ENCODE data around the gene AKR1C4.
"Not testable (repeated sequence)": the region's sequence is repeated elsewhere in the genome, so short reads cannot be mapped to it uniquely, and the experiment has no call there.

The AKR1C4 gene

GRCh38 chr10:5198386-5198785, 1.7 kb downstream of the AKR1C4 start:
- H3K27me3 ChIP-seq (ENCODE audit: low read length), result no peaks in the 10 kb centered on the region
- H3K9me2 ChIP-seq (replicated peaks; ENCODE audit: insufficient read depth, low read length), result no peaks in the 10 kb centered on the region
- H3K9me3 ChIP-seq (ENCODE audit: insufficient read depth, low read length), result no peaks in the 10 kb centered on the region
- no peaks in the 10 kb centered on the region for H3K36me3 ChIP-seq (ENCODE audit: low read length)
- TF ChIP-seq CTCF (IDR thresholded peaks at IDR 0.05; ENCODE audit: insufficient read depth, low read length, poor library complexity, severe bottlenecking), result no peak
- TF ChIP-seq EZH2phosphoT487 (conservative IDR thresholded peaks at IDR 0.05; ENCODE audit: low read length), result no peak
- no peak overlapping the region for H2AFZ ChIP-seq (ENCODE audit: low read depth, low read length, severe bottlenecking)
- no peak overlapping the region for H3K27ac ChIP-seq (ENCODE audit: low read depth, low read length)
- H4K20me1 ChIP-seq (ENCODE audit: low read depth, low read length), result no peaks in the 10 kb centered on the region
- H3K9ac ChIP-seq (ENCODE audit: low read length), result no peak overlapping the region
- H3F3A ChIP-seq (ENCODE audit: insufficient read depth), result no peaks in the 10 kb centered on the region
- H3K4me2 ChIP-seq (ENCODE audit: low read depth, low read length, poor library complexity, severe bottlenecking), result no peak overlapping the region
- no peak overlapping the region for H3K4me3 ChIP-seq (ENCODE audit: insufficient read depth, low read length, poor library complexity, severe bottlenecking)
- no peaks in the 10 kb centered on the region for H3K79me2 ChIP-seq (ENCODE audit: insufficient read depth, low read length)

GRCh38 chr10:5199398-5199797, 2.8 kb downstream of the AKR1C4 start:
- Histone ChIP-seq H3K36me3 (ENCODE audit: low read length) (no peaks in the 10 kb centered on the region), H3K4me2 (ENCODE audit: low read depth, low read length, poor library complexity, severe bottlenecking) (no peak overlapping the region), H3K79me2 (ENCODE audit: insufficient read depth, low read length) (no peaks in the 10 kb centered on the region), H3K9me2 (replicated peaks; ENCODE audit: insufficient read depth, low read length) (no peaks in the 10 kb centered on the region), H3K27me3 (ENCODE audit: low read length) (no peaks in the 10 kb centered on the region), H3K9me3 (ENCODE audit: insufficient read depth, low read length) (no peaks in the 10 kb centered on the region), H3K9ac (ENCODE audit: low read length) (no peak overlapping the region), H3F3A (ENCODE audit: insufficient read depth) (no peaks in the 10 kb centered on the region), H3K4me3 (ENCODE audit: insufficient read depth, low read length, poor library complexity, severe bottlenecking) (no peak overlapping the region), H4K20me1 (ENCODE audit: low read depth, low read length) (no peaks in the 10 kb centered on the region), H3K27ac (ENCODE audit: low read depth, low read length) (no peak overlapping the region), H2AFZ (ENCODE audit: low read depth, low read length, severe bottlenecking) (no peak overlapping the region)
- TF ChIP-seq CTCF (IDR thresholded peaks at IDR 0.05; ENCODE audit: insufficient read depth, low read length, poor library complexity, severe bottlenecking) (no peak), EZH2phosphoT487 (conservative IDR thresholded peaks at IDR 0.05; ENCODE audit: low read length) (no peak)

- H3K4me2 ChIP-seq (ENCODE audit: low read depth, low read length, poor library complexity, severe bottlenecking), result no peak overlapping the region
- H3K4me3 ChIP-seq (ENCODE audit: insufficient read depth, low read length, poor library complexity, severe bottlenecking), result no peak overlapping the region
These were observed 10.2 kb downstream of the AKR1C4 start for GRCh38 chr10:5206799-5207198.

GRCh38 chr10:5209776-5210175, 13.1 kb downstream of the AKR1C4 start:
- not testable (repeated sequence) for H3K79me2 ChIP-seq (ENCODE audit: insufficient read depth, low read length); H3F3A ChIP-seq (ENCODE audit: insufficient read depth); H3K9ac ChIP-seq (ENCODE audit: low read length); H2AFZ ChIP-seq (ENCODE audit: low read depth, low read length, severe bottlenecking); H4K20me1 ChIP-seq (ENCODE audit: low read depth, low read length); H3K27me3 ChIP-seq (ENCODE audit: low read length); H3K36me3 ChIP-seq (ENCODE audit: low read length); H3K4me3 ChIP-seq (ENCODE audit: insufficient read depth, low read length, poor library complexity, severe bottlenecking); H3K9me3 ChIP-seq (ENCODE audit: insufficient read depth, low read length); H3K9me2 ChIP-seq (replicated peaks; ENCODE audit: insufficient read depth, low read length); H3K27ac ChIP-seq (ENCODE audit: low read depth, low read length); H3K4me2 ChIP-seq (ENCODE audit: low read depth, low read length, poor library complexity, severe bottlenecking)

More at GRCh38 chr10:5206799-5207198, 10.2 kb downstream of the AKR1C4 start:
- no peaks in the 10 kb centered on the region for H4K20me1 ChIP-seq (ENCODE audit: low read depth, low read length)
- H3F3A ChIP-seq (ENCODE audit: insufficient read depth), result no peaks in the 10 kb centered on the region
- H2AFZ ChIP-seq (ENCODE audit: low read depth, low read length, severe bottlenecking), result no peak overlapping the region
- H3K36me3 ChIP-seq (ENCODE audit: low read length), result no peaks in the 10 kb centered on the region
- H3K9me3 ChIP-seq (ENCODE audit: insufficient read depth, low read length), result no peaks in the 10 kb centered on the region
- no peak overlapping the region for H3K9ac ChIP-seq (ENCODE audit: low read length)
- no peaks in the 10 kb centered on the region for H3K9me2 ChIP-seq (replicated peaks; ENCODE audit: insufficient read depth, low read length)
- no peak for TF ChIP-seq CTCF (IDR thresholded peaks at IDR 0.05; ENCODE audit: insufficient read depth, low read length, poor library complexity, severe bottlenecking)
- no peak for TF ChIP-seq EZH2phosphoT487 (conservative IDR thresholded peaks at IDR 0.05; ENCODE audit: low read length)
- no peaks in the 10 kb centered on the region for H3K27me3 ChIP-seq (ENCODE audit: low read length)
- H3K79me2 ChIP-seq (ENCODE audit: insufficient read depth, low read length), result no peaks in the 10 kb centered on the region
- no peak overlapping the region for H3K27ac ChIP-seq (ENCODE audit: low read depth, low read length)

DNA sequence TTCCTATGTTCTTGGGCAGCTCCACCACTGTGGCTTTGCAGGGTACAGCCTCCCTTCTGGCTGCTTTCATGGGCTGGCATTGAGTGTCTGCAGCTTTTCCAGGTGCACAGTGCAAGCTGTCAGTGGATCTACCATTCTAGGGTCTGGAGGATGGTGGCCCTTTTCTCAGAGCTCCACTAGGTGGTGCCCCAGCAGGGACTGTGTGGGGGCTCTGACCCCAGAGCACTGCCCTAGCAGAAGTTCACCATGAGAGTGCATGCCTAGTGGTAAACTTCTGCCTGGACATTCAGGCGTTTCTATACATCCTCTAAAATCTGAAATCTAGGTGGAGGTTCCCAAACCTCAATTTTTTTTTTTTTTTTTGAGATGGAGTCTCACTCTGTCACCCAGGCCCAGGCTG, 13.6 kb downstream of the AKR1C4 start:
- H3K9me3 ChIP-seq (ENCODE audit: insufficient read depth, low read length); H3K27me3 ChIP-seq (ENCODE audit: low read length); H3K27ac ChIP-seq (ENCODE audit: low read depth, low read length); H3K79me2 ChIP-seq (ENCODE audit: insufficient read depth, low read length); H2AFZ ChIP-seq (ENCODE audit: low read depth, low read length, severe bottlenecking); H3K9me2 ChIP-seq (replicated peaks; ENCODE audit: insufficient read depth, low read length); H4K20me1 ChIP-seq (ENCODE audit: low read depth, low read length); H3F3A ChIP-seq (ENCODE audit: insufficient read depth); H3K9ac ChIP-seq (ENCODE audit: low read length); H3K36me3 ChIP-seq (ENCODE audit: low read length); H3K4me2 ChIP-seq (ENCODE audit: low read depth, low read length, poor library complexity, severe bottlenecking); H3K4me3 ChIP-seq (ENCODE audit: insufficient read depth, low read length, poor library complexity, severe bottlenecking): not testable (repeated sequence)
